H9 (cell line): Measurements from ENCODE around the gene IQCC. TPM values are rescaled to one million over a fixed set of nuclear protein-coding genes. Genes with fewer than 3 reads are reported as not detected.

Experiments used
- DNase-seq: peaks from one replicate; pipeline ENCODE4 v3.0.0-alpha.2; 2017
- H2AFZ ChIP-seq: one replicate; pipeline ENCODE4 v1.6.1; 2013; ENCODE audit warnings: mild to moderate bottlenecking, low read length, control low read depth, moderate library complexity
- H2AK5ac ChIP-seq: 2 replicates; pipeline ENCODE4 v1.6.1; 2013; ENCODE audit warnings: low read length, control low read depth, mixed read lengths; ENCODE audit not compliant: insufficient read length
- H2BK120ac ChIP-seq: one replicate; pipeline ENCODE4 v1.6.1; 2013; ENCODE audit warnings: low read depth, mild to moderate bottlenecking, low read length, control low read depth, inconsistent platforms; ENCODE audit not compliant: poor library complexity, severe bottlenecking
- H2BK12ac ChIP-seq: 2 replicates; pipeline ENCODE4 v1.6.1; 2013; ENCODE audit warnings: low read length, control low read depth, mixed read lengths, low read depth; ENCODE audit not compliant: insufficient read length
- H2BK15ac ChIP-seq: 2 replicates; pipeline ENCODE4 v1.6.1; 2013; ENCODE audit warnings: low read depth, low read length, control low read depth
- H2BK20ac ChIP-seq: one replicate; pipeline ENCODE4 v1.6.1; 2013; ENCODE audit warnings: low read depth, mild to moderate bottlenecking, low read length, control low read depth, inconsistent platforms; ENCODE audit not compliant: poor library complexity, severe bottlenecking
- H2BK5ac ChIP-seq: 2 replicates; pipeline ENCODE4 v1.6.1; 2013; ENCODE audit warnings: low read length, control low read depth, mixed read lengths; ENCODE audit not compliant: insufficient read length
- H3K14ac ChIP-seq: 2 replicates; pipeline ENCODE4 v1.6.1; 2013; ENCODE audit warnings: low read length, control low read depth; ENCODE audit not compliant: insufficient read depth
- H3K18ac ChIP-seq: 2 replicates; pipeline ENCODE4 v1.6.1; 2013; ENCODE audit warnings: low read depth, mild to moderate bottlenecking, mixed read lengths, low read length, control low read depth; ENCODE audit not compliant: insufficient read length
- H3K23ac ChIP-seq: 2 replicates; pipeline ENCODE4 v1.6.1; 2013; ENCODE audit warnings: low read length, control low read depth, mixed read lengths, low read depth; ENCODE audit not compliant: insufficient read length
- H3K23me2 ChIP-seq: 2 replicates; pipeline ENCODE4 v1.6.1; 2013; ENCODE audit warnings: low read depth, mild to moderate bottlenecking, mixed read lengths, low read length, control low read depth; ENCODE audit not compliant: insufficient read length, poor library complexity, severe bottlenecking
- H3K27ac ChIP-seq: 2 replicates; pipeline ENCODE4 v1.5.1; 2013; ENCODE audit warnings: low read length, control low read depth, mixed read lengths, low read depth; ENCODE audit not compliant: insufficient read length
- H3K27me3 ChIP-seq: 2 replicates; pipeline ENCODE4 v1.6.1; 2013; ENCODE audit warnings: low read length, control low read depth, inconsistent platforms; ENCODE audit not compliant: insufficient read depth
- H3K4ac ChIP-seq: 2 replicates; pipeline ENCODE4 v1.6.1; 2013; ENCODE audit warnings: low read depth, mild to moderate bottlenecking, control low read depth, inconsistent platforms, low read length, moderate library complexity
- H3K4me1 ChIP-seq: 2 replicates; pipeline ENCODE4 v1.6.1; 2013; ENCODE audit warnings: low read length, control low read depth, inconsistent platforms; ENCODE audit not compliant: insufficient read depth
- H3K4me2 ChIP-seq: 2 replicates; pipeline ENCODE4 v1.6.1; 2013; ENCODE audit warnings: low read length, control low read depth, mixed read lengths; ENCODE audit not compliant: insufficient read length, insufficient read depth
- H3K56ac ChIP-seq: 2 replicates; pipeline ENCODE4 v1.6.1; 2013; ENCODE audit warnings: low read depth, mild to moderate bottlenecking, mixed read lengths, low read length, control low read depth; ENCODE audit not compliant: insufficient read length
- H3K79me1 ChIP-seq: 2 replicates; pipeline ENCODE4 v1.6.1; 2013; ENCODE audit warnings: low read depth, mild to moderate bottlenecking, moderate library complexity, low read length, control low read depth, inconsistent platforms; ENCODE audit not compliant: insufficient read depth, poor library complexity, severe bottlenecking
- H3K79me2 ChIP-seq: 2 replicates; pipeline ENCODE4 v1.6.1; 2013; ENCODE audit warnings: low read length, control low read depth, inconsistent platforms; ENCODE audit not compliant: insufficient read depth
- H3K9ac ChIP-seq: 2 replicates; pipeline ENCODE4 v1.6.1; 2013; ENCODE audit warnings: low read length, control low read depth, mixed read lengths; ENCODE audit not compliant: insufficient read length; ENCODE audit errors: extremely low read depth
- H3K9me3 ChIP-seq: one replicate; pipeline ENCODE4 v1.6.1; 2013; ENCODE audit warnings: low read depth, low read length, inconsistent platforms; ENCODE audit not compliant: control insufficient read depth
- H3T11ph ChIP-seq: one replicate; pipeline ENCODE4 v1.6.1; 2013; ENCODE audit warnings: mild to moderate bottlenecking, low read length, control low read depth, inconsistent platforms
- H4K20me1 ChIP-seq: one replicate; pipeline ENCODE4 v1.6.1; 2013; ENCODE audit not compliant: control insufficient read depth, insufficient read length, insufficient read depth
- H4K5ac ChIP-seq: 2 replicates; pipeline ENCODE4 v1.6.1; 2013; ENCODE audit warnings: low read depth, mild to moderate bottlenecking, mixed read lengths, low read length, control low read depth; ENCODE audit not compliant: insufficient read length
- H4K8ac ChIP-seq: replicated peaks from 2 replicates; pipeline ENCODE4 v1.6.1; 2013; ENCODE audit warnings: low read length, control low read depth, mixed read lengths, low read depth; ENCODE audit not compliant: insufficient read length
- H4K91ac ChIP-seq: 2 replicates; pipeline ENCODE4 v1.6.1; 2013; ENCODE audit warnings: low read depth, mild to moderate bottlenecking, moderate library complexity, mixed read lengths, low read length, control low read depth; ENCODE audit not compliant: insufficient read length
- H3K27ac Mint-ChIP-seq, 3 experiments: 2 replicates in 2 of 3; 3 replicates in 1 of 3; pipeline ENCODE4 v1.8.0; 2020 to 2021; ENCODE audit warnings: mixed read lengths in 3 of 3, mild to moderate bottlenecking in 1 of 3, moderate library complexity in 1 of 3
- H3K27me3 Mint-ChIP-seq: 2 replicates; pipeline ENCODE4 v1.8.0; 2021; ENCODE audit warnings: low read depth, mild to moderate bottlenecking, moderate library complexity, mixed read lengths
- H3K36me3 Mint-ChIP-seq, 3 experiments: 2 replicates in 2 of 3; 3 replicates in 1 of 3; pipeline ENCODE4 v1.8.0; 2020 to 2021; ENCODE audit warnings: low read depth in 3 of 3, mixed read lengths in 3 of 3; ENCODE audit not compliant: insufficient read depth in 1 of 3
- H3K4me1 Mint-ChIP-seq, 2 experiments: 2 replicates each; pipeline ENCODE4 v1.8.0; 2020; ENCODE audit warnings: mixed read lengths in 2 of 2
- H3K4me3 Mint-ChIP-seq, 2 experiments: 2 replicates in 1 of 2; 3 replicates in 1 of 2; pipeline ENCODE4 v1.8.0; 2020 to 2021; ENCODE audit warnings: mild to moderate bottlenecking in 2 of 2, mixed read lengths in 2 of 2, moderate library complexity in 1 of 2
- H3K9me3 Mint-ChIP-seq, 2 experiments: 2 replicates in 1 of 2; 3 replicates in 1 of 2; pipeline ENCODE4 v1.8.0; 2020; ENCODE audit warnings: mild to moderate bottlenecking in 2 of 2, mixed read lengths in 2 of 2, moderate library complexity in 1 of 2
- CTCF ChIP-seq: fragments of 200-600 bp; sonication (generic); conservative IDR thresholded peaks from 3 replicates; pipeline ENCODE4 v1.8.0; 2021; ENCODE audit warnings: antibody characterized with exemption, mild to moderate bottlenecking
- WGBS: extraction: QIAGEN DNeasy Blood & Tissue Kit; methylation state at CpG from one replicate; pipeline ENCODE4 v1.1.7; 2013; ENCODE audit warnings: missing lambda C conversion rate, low lambda C conversion rate, mixed read lengths; ENCODE audit not compliant: insufficient read length; ENCODE audit errors: extremely low coverage; 5-methylcytosine and 5-hydroxymethylcytosine counted together
- total RNA-seq: library from RNA; stranded (reverse); gene quantifications from 2 replicates; pipeline ENCODE4 v1.2.1, GENCODE V29; 2021

Gene IQCC
- total RNA-seq, 1 experiment from 2014 or later = 5.3 TPM

GRCh38 chr1:32186077-32186476 lies 19.4 kb upstream of the IQCC start:
- H3K27ac ChIP-seq = no peak overlapping the region
- no peak overlapping the region for H4K5ac ChIP-seq
- no peaks in the 10 kb centered on the region for H3K9me3 ChIP-seq
- no peaks in the 10 kb centered on the region for H3K23me2 ChIP-seq
- H3K56ac ChIP-seq = no peak overlapping the region
- no peak overlapping the region for H3K18ac ChIP-seq
- no peaks in the 10 kb centered on the region for H4K20me1 ChIP-seq
- H2AK5ac ChIP-seq = no peak overlapping the region
- TF ChIP-seq CTCF = no peak
- peaks cover under 1% of the 10 kb centered on the region; the same call in 1 of the 2 replicates for H3K79me2 ChIP-seq
- no peak overlapping the region for H3T11ph ChIP-seq
- H2BK15ac ChIP-seq = no peak overlapping the region
- no peak overlapping the region for H3K9ac ChIP-seq
- Mint-ChIP-seq H3K9me3 (no peaks in the 10 kb centered on the region), H3K36me3 (peaks cover 63 to 86% (median 85%) of the 10 kb centered on the region in 3 experiments), H3K27me3 (no peaks in the 10 kb centered on the region), H3K4me3 (peak overlapping the region in 1 of 2 experiments; percentile 29; a peak in 1 of 5 replicates), H3K27ac (peak overlapping the region; percentile 94 to 97 (median 95)), H3K4me1 (peaks cover 6% of the 10 kb centered on the region in 2 experiments)
- H3K4me2 ChIP-seq = no peak overlapping the region
- no peak overlapping the region for H2BK12ac ChIP-seq
- H4K91ac ChIP-seq = no peak overlapping the region
- H3K27me3 ChIP-seq = no peaks in the 10 kb centered on the region
- peaks cover 8% of the 10 kb centered on the region for H3K79me1 ChIP-seq
- no peak overlapping the region for H3K4ac ChIP-seq
- no peak overlapping the region for H3K23ac ChIP-seq
- H2BK5ac ChIP-seq = no peak overlapping the region
- no peak overlapping the region for H2BK20ac ChIP-seq
- no peaks in the 10 kb centered on the region for H3K4me1 ChIP-seq
- DNase-seq = no peak
- no peak overlapping the region for H4K8ac ChIP-seq
- H2BK120ac ChIP-seq = no peak overlapping the region
- H3K14ac ChIP-seq = no peak overlapping the region
- no peak overlapping the region for H2AFZ ChIP-seq
- WGBS = no CpG with 5 or more reads among the region's 2 CpGs
